Neural progenitor cell (in vitro differentiated cells): ENCODE data around the gene YAP1.

ENCODE experiments used
- CTCF ChIP-seq: fragments of 200-600 bp; sonication (generic); IDR thresholded peaks from 2 replicates; pipeline ENCODE4 v1.5.1; 2017; ENCODE audit warnings: antibody characterized with exemption, mild to moderate bottlenecking
- EZH2 ChIP-seq: fragments of 200-600 bp; sonication (generic); IDR thresholded peaks from 2 replicates; pipeline ENCODE4 v1.6.1; 2017; ENCODE audit warnings: antibody characterized with exemption, mild to moderate bottlenecking, moderate library complexity
- EZH2phosphoT487 ChIP-seq: fragments of 200-600 bp; sonication (generic); IDR thresholded peaks from 2 replicates; pipeline ENCODE4 v1.6.1; 2017; ENCODE audit warnings: antibody characterized with exemption

- TF ChIP-seq CTCF (no peak), EZH2 (no peak), EZH2phosphoT487 (no peak)
Measured at GRCh38 chr11:102214623-102215022, 104.4 kb downstream of the YAP1 start.
